HCEC 1CT (cell line): ENCODE results near the gene SCN8A.
"Not testable (repeated sequence)": the region's sequence is repeated elsewhere in the genome, so short reads cannot be mapped to it uniquely, and the experiment has no call there.

Experiments used
- DNase-seq: peaks from one replicate; pipeline ENCODE4 v3.0.0-alpha.2; 2017

The SCN8A gene

GRCh38 chr12:51591016-51591901, at the start of gene SCN8A:
SCN8A (plus strand) TSS chr12:51591233; CDS start chr12:51662818, 71,585 bp downstream.
- DNase-seq, result peak; percentile 73

GRCh38 chr12:51546097-51546496, 44.9 kb upstream of the SCN8A start:
- DNase-seq, result no peak

GRCh38 chr12:51547606-51548005, 43.4 kb upstream of the SCN8A start:
- DNase-seq, result no peak

- DNase-seq, result no peak
Measured at GRCh38 chr12:51548241-51548640, 42.8 kb upstream of the SCN8A start.

GRCh38 chr12:51549637-51550036, 41.4 kb upstream of the SCN8A start:
- DNase-seq, result peak; percentile 11

- DNase-seq, result not testable (repeated sequence)
Measured at GRCh38 chr12:51568271-51569032, 22.6 kb upstream of the SCN8A start.

- no peak for DNase-seq
Measured at GRCh38 chr12:51579321-51579850, 11.6 kb upstream of the SCN8A start.

GRCh38 chr12:51589060-51589459, 2.0 kb upstream of the SCN8A start:
- DNase-seq, result no peak

GRCh38 chr12:51589557-51590176, 1.4 kb upstream of the SCN8A start:
- no peak for DNase-seq

GRCh38 chr12:51590347-51591015, 552 bp upstream of the SCN8A start:
- DNase-seq, result peak; percentile 82

GRCh38 chr12:51592034-51592705, 1.1 kb downstream of the SCN8A start:
- DNase-seq, result peak; percentile 89

GRCh38 chr12:51593021-51593420, 2.0 kb downstream of the SCN8A start:
- no peak for DNase-seq

GRCh38 chr12:51593539-51593938, 2.5 kb downstream of the SCN8A start:
- DNase-seq, result peak; percentile 44

- DNase-seq, result no peak
Measured at GRCh38 chr12:51598156-51598555, 7.1 kb downstream of the SCN8A start.

- DNase-seq, result no peak
Measured at GRCh38 chr12:51600721-51601120, 9.7 kb downstream of the SCN8A start.

- peak; percentile 19 for DNase-seq
Measured at GRCh38 chr12:51601241-51601640, 10.2 kb downstream of the SCN8A start.

- DNase-seq, result not testable (repeated sequence)
Measured at GRCh38 chr12:51605896-51606295, 14.9 kb downstream of the SCN8A start.

GRCh38 chr12:51607197-51607596, 16.2 kb downstream of the SCN8A start:
- not testable (repeated sequence) for DNase-seq

- DNase-seq, result no peak
Measured at GRCh38 chr12:51620448-51620847, 29.4 kb downstream of the SCN8A start.

GRCh38 chr12:51621156-51621922, 30.3 kb downstream of the SCN8A start:
- no peak for DNase-seq

GRCh38 chr12:51622564-51622963, 31.5 kb downstream of the SCN8A start:
- DNase-seq, result peak; percentile 60
